T-helper 9 cell (primary cell): ENCODE results near the gene DYRK1A.
"Not testable (repeated sequence)": the region's sequence is repeated elsewhere in the genome, so short reads cannot be mapped to it uniquely, and the experiment has no call there.

ENCODE experiments used
- DNase-seq: peaks from one replicate; pipeline ENCODE4 v3.0.0-alpha.2; 2020

Gene DYRK1A

DNA sequence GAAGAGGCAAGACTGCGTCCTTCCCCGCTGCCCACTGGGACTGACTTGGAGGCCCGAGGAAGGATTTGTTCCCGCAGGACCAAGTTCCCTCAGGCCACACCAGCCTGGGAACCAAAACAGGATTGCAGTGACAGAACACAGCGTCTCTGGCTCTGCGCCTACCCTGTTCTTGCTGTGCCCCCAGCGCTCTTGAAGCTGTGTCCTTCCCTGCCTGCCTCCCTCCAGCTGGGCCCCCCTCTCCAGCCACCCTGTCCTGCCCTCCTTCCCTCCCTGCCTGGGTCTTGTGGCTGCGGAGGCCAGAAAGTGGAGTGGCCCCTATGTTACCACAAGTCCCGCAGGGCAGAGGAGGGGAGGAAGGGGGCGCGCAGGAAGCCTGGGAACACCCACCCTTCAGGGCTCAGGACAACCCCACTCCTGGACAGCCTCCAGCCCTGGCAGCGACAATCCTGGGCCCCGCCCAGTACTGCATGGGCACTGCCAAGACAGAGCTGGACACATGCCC is 164.9 kb downstream of the DYRK1A start:
- no peak for DNase-seq

DNA sequence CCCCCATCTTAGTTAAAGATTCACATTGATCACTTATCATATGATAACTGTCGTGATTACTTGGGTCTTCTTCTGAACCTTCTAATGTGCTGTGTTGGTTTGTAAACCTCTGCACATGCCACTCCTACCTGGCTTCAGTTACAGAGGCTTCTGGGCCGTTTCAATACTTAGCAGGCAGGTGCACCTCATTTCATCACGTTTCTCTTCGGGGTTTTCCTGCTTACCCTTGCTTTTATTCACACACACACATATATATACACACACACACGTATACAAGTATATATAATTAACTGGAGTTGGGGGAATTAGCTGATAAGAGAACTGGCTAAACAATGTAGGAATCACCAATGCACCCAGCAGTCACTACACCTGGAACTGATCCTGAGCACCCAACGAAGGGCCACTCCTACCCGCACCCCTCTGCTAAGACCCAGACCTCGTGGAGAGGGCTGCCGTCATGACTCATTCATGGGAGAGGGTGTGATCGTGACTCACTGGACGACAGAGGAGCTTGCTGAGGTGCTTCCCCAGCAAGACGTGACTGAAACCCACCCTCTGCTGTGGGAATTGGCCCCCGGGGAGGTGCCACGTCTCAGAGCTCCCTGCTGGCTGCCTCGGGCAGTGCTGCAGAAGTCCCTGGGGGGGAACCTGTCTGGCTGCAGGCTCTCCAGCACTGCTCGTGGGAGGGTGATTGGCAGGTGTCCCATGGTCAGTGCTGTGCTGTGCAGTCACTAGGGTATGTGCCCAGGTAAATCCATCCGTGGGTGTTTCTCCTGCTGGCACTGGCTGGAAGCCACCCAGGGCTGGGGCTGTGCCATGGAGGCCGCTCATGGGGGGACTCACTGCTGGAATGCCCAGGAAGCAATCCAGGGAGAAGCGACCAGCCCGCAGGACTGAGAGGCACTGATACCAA is 166.6 kb downstream of the DYRK1A start:
- no peak for DNase-seq

DNA sequence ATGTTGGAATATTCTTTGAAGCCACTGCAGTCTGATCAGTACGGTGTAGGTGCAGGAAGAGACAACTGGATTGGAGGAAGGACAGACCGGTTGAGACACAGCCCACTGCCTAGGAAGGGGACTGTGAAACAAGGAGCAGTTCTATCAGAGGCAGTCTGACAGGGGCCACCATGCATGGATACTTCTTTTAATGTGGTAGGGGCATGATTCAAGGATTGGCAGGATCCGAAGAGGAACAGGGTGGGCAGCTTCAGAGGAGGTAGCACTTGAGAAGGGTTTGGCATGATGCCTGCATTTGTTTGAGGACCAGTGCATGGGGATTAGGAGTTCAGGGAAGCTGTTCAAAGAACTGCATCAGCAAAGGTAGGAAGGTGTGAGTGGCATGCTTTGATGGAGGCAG is 167.9 kb downstream of the DYRK1A start:
- no peak for DNase-seq

DNA sequence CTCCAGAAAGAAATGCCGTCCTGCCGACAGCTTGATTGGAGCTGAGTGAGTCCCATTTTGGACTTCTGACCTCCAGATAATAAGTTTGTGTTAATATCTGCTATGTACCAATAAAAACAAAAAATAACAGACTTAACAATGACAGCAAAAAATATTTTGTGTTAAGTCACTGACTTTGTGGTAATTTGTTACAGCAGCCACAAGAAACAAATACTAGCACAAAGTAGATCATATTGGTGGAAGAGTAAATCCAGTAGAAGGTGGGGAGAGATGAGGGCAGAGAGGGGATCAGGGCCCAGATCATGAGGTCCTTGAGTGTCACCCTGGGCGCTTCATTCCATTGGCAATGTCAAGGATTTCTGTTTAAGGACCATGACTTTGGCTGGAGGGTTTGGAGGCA is 168.6 kb downstream of the DYRK1A start:
- DNase-seq = no peak

DNA sequence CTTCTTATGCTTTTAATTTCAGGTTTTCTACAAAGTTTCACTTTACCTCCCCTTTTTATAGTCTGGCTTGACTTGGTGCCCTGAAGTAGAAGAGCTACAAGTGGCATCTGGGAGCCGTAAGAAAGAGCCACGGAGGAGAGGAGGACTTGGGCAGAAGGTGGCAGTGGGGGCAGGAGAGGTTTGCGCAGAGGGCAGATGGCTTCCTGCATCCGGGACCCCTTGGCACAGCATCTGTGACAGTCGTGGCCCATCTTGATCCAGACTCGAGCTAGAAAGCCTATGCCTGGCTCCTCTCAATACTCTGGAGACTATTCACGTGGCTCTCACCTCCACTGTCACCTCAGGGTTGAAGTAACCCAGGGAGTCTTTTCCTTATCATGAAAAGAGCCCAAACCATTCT is 169.1 kb downstream of the DYRK1A start:
- DNase-seq = no peak

DNA sequence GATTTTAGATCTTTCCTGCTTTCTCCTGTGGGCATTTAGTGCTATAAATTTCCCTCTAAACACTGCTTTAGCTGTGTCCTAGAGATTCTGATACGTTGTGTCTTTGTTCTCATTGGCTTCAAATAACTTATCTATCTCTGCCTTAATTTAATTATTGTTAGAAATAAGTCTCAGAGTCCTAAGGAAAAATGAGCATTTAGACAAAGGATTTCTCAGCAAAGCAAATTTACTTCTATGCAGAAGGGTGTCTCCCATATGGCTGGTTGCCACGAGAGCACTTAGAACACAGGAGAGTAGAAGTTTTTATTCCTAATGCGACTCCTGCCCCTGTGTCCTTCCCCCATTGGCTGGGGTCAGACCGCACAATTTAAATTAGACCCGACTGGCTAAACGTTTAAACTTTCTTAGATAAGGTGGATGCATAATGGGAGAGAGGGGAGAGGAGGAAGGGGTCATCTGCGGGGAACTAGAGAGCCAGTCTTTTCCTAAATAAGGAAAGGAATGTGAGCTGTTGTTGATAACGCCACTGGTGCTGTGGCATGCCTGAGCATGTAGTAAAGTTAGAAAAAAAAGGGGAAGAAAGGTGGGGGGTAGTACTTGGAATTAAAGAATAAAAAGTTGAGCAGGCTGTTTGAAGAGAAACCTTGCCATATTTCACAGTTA is 170.2 kb downstream of the DYRK1A start:
- no peak for DNase-seq

DNA sequence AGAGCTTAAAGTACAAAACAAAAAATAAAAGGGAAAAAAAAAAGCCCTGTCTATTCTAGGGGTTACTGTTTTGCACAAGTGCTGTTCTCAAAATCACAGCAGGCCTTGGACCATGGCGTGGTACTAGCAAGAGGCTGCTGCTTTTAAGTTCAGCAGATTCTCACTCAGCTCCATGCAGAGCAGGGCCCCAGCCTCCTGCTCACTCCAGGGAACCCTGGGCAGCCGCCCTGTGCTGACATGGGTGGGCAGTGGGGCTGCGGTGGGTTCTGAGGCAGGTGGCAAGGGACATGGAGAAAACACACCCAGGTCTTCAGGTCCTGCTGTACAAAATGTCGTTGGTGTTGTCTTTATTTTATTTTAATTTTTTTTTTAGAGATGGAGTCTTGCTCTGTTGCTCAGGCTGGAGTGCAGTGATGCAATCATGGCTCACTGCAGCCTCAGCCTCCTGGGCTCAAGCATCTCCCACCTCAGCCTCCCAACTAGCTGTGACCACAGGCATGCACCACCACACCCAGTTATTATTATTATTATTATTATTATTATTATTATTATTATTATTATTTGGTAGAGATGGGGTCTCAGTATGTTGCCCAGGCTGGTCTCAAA is 170.9 kb downstream of the DYRK1A start:
- DNase-seq = no peak

DNA sequence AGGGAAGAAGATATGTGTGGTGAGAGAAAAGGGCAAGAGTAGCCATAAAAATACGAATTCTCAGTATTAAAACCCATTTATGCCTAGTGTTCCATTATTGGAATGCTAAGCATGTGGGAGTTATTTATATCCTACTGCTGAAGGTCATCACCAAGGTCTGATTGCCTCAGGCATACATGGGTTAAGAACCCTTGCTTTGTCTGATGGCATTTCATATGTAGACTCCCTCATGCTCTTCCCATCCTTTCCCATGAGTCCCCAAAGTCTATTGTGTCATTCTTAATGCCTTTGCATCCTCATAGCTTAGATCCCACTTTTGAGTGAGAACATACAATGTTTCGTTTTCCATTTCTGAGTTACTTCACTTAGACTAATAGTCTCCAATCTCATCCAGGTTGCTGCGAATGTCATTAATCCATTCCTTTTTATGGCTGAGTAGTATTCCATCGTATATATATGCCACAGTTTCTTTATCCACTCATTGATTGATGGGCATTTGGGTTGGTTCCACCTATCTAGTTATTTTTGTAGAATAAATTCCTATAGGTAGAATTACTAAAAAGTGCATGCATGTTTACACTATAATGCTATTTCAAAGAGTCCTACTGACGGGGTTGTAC is 172.5 kb downstream of the DYRK1A start:
- no peak for DNase-seq

DNA sequence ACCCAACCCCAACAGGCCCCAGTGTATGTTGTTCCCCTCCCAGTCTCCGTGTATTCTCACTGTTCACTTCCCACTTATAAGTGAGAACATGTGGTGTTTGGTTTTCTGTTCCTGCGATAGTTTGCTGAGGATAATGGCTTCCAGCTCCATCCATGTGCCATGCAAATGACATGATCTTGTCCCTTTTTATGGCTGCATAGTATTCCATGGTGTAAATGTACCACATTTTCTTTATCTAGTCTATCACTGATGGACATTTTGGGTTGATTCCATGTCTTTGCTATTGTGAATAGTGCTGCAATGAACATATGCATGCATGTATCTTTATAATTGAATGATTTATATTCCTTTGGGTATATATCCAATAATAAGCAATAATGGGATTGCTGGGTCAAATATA is 174.6 kb downstream of the DYRK1A start:
- not testable (repeated sequence) for DNase-seq

DNA sequence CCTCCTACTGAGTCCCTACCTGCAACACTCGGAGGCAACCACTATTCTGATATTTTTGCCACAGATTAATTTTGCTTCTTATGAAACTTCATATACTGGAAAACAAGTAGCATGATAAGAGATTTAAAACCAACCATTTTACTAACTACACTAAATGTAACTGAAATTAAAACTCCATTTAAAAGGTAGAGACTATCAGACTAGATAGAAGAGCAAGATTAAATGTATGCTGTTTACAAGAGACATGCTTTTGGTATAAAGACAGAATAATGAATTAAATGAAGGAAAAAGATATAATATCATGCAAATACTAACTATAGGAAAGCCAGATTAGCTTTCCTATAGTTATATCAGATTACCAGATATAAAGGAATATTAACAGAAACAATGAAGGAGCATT is 175.9 kb downstream of the DYRK1A start:
- no peak for DNase-seq

DNA sequence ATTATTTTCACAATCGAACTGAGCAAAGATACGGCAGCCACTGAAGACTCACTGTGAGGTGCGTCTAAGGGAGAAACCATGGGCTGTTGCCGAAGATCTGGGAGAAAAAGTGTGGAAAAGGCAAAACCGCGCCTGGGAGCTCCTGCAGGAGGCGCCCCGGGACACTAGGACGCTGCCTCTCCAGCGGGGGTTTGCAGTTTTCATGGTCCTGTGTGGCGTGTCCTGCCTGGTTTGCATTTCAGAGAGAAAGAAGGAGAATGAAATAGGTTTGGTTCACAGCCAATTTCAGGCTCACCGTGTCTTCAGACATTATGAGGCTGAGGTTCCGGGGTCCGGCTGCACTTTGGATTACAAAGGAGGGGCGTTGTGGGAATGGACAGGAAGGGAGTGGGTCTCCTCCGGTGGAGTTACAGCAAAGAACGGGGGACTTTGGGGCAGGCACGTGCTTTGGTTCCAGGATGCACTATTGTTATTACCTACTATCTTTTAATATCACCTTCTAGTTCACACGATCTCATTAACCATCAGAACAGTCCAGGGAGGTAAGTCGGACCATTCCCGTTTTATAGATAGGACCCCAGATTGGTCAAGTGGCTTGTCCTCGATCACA is 179.8 kb downstream of the DYRK1A start:
- no peak for DNase-seq

DNA sequence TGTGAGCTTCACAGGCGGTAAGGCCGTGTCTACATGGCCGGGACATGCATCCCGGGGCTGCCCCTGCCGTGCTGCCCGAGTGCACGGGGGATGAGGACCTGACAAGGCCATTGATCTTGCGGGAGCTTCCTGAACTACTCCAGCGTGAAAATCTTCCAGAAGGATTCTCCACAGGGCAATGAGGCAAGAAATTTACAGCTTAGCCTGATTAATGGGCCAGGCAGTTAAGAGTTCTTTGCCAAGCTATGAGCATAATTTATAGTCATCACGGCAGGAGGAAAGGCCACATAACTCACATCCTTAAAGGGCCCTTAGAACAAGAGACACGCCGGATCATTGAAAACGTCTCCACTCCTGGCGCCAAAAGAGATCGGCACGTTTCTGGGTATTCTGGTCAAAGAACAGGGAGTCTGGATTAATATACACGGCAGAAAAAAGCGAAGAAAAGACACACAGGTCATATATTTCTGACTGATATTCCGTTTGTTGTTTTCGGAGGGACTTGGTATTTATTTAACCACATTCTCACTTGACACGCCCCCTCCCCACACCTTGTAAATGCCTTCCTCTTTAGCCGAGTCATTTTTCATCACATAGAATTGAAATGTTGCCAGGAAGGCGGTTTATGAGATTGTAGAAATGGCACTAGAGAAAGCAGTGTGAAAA is 180.5 kb downstream of the DYRK1A start:
- no peak for DNase-seq

DNA sequence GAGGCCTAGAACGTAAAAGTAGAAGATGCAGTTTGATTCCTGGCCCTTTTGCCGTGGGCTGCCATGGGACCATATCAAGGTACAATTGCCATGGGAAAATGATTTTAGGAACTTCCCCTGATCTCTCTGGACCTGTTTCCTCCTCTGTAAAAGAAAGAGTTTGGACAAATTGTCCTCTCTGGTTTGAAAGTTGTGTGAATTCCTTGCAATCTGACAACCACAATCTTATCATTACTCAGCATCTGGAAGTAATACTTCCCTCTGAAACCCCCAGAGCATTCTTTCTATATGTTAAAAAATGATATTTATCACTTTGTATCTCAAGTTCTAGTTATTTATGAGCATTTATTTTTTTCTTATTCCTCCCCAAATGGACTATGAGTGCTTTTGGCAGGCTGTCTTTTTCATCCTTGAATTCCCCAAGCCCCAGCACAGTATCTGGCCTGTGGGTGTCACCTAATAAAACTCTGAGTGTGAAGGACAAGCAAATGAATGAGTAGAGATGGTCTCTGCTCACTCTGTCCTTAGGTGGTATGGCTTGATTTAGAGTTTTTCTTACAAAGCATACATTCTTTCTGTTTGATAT is 181.1 kb downstream of the DYRK1A start:
- DNase-seq = no peak

DNA sequence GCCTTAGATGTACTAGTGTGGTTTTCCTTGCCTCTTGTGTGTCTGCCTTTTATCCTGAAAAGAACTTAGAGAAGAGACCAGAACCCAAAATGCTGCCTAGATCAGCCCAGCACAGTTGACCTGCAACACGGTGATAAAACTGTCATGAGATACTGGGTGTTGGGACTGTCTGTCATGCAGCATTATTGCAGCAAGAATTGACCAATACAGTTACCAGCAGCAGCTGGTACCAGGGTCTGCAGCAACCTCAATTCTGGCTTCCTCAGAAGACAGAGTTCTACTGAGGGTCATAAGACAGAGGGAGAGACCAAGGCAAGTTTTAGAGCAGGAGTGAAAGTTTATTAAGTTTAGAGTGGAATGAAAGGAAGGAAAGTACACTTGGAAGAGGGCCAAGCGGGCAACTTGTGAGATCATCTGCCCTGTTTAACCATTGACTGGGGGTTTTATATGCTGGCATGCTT is 182.0 kb downstream of the DYRK1A start:
- DNase-seq = no peak

DNA sequence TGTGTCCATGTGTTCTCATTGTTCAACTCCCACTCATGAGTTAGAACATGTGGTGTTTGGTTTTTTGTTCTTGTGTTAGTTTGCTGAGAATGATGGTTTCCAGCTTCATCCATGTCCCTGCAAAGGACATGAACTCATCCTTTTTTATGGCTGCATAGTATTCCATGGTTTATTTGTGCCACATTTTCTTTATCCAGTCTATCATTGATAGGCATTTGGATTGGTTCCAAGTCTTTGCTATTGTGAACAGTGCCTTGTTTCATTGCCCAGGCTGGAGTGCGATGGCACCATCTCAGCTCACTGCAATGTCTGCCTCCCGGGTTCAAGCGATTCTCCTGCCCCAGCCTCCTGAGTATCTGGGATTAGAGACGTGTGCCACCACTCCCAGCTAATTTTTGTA is 183.2 kb downstream of the DYRK1A start:
- DNase-seq = not testable (repeated sequence)

DNA sequence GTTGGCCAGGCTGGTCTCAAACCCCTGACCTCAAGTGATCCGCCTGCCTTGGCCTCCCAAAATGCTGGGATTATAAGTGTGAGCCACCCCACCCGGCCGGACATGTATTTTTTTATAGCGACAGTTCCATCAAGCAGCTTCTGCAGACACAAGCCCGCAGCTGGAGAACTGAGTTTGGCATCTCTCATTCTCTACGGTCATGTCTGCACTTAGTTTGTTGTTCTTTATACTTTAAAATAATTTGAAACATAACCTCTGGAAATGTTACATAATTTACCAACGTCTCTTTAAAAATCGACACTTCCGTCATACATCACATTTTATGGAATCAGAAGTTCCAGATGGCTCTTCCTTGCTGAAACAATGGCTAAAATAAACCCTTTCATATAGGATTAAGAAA is 183.6 kb downstream of the DYRK1A start:
- DNase-seq = no peak

DNA sequence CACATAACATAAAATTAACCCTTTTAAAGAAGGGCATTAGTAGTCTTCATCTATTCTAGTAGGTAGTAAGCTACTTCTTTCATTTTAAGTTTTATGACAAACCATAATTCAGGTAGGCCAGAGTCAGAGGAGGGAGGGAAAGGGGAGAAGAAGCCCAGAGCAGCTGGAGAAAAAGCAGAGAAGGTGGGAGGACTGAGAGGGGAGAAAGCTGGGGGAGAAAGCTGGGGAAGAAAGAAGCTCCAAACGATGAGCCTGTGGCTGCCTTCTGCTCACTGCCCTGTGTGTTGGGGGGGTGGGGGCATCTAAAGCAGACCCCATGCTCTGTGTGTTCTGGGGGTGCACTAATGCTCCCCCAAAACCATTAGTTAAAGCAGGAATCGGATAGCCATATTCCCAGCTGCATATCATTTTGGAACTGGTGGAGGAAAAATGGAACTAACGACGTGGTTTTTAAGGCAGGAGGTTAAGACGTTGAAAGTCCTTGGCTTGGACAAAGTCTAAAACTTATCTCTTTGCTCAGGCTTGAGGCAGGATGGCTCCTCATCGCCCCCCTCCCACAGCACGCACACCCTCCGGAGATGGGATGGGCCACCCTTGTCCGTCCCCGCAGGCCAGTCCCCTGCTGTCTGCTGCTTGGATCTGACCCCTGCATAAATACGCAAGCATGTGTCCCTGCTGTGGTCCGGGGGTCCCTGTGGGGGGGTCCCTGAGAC is 184.2 kb downstream of the DYRK1A start:
- no peak for DNase-seq

DNA sequence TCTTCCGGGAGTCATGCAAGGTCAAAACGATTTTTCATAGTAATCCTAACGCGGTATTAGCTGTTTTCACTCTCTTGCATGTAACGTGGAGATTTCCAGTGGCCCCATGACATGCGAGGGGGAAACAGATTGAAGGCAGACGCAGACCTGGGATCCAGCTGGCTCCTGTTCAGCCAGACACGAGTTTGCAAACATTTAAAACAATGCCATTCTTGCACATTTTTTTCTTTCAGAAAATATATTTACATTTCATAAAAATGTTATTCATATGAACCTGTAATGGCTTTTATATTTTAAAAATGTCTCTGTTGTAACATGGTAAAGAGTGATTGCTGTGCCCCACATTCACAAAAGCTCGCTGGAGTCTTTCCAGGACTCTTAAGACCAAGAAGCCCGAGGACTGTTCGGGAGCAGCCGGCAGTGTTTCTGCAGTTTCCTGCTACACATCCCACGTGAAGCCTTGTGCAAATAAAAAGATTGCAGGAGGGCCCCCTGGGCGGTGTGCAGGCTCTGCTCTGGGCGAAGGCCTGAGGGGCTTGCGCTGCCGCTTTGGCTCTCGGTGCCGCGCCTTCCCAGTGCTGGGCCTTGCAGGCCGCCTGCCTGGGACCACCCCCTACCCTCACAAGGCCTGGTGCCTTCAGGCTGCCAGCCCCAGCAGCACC is 184.9 kb downstream of the DYRK1A start:
- DNase-seq = no peak

DNA sequence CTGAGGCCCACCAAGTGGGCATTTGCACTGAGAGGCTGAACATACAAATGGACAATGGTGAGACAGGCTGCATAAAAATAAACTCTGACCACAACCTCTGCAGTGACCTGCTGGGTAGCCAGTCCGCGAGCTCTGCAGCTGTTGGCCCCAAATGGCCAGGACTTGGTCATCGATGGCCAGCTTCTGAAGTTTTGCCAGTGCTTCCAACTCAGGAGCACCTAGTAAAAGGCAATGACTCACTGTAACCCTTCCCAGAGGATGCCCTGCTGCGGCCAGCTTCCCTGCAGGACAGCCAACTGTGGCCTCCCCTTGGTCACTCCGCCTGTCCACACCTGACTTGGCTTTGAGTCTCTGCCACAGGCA is 185.4 kb downstream of the DYRK1A start:
- no peak for DNase-seq

DNA sequence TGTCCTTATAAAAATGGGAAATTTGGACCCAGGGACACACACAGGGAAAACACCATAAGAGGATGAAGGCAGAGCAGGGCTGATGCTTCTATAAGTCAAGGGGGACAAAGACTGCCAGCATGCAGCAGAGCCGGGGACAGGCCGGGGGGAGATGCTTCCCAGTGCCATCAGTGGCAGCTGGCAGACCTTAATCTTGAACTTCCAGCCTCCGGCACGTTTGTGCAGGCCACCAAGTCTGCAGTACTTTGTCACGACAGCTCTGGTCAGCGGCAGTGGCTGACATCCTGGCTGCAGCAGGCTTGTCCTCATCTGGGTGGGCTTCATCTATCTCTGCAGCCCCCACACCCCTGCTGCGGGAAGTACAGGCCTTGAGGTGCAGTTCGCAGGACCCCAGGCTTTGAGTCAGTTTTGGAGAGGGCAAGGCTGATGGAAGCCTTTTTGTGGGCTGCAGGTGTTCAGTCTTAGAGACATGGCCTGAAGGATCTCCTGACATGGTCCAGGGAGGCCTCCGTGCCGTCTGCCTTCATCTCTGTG is 186.0 kb downstream of the DYRK1A start:
- DNase-seq = no peak
